HCT116 (cell line): ENCODE data around the gene TECTA. TPM values are rescaled to one million over a fixed set of nuclear protein-coding genes. Genes with fewer than 3 reads are reported as not detected.

Source experiments
- ATAC-seq: fragments of 200-7000 bp; cut with Tn5 transposase; 2 replicates; pipeline ENCODE4 v1.9.1; 2020; ENCODE audit warnings: mild to moderate bottlenecking, moderate library complexity
- BruUV-seq: library from RNA; stranded (reverse); fragments of 400-500 nt; replicated peaks from 2 replicates; lab custom pipeline; 2021; lab: Mats Ljungman, UMichigan
- CTCF ChIA-PET: fragments of 300-600 bp; sonication (Branson Sonifier 250); formaldehyde crosslinking; loops from one replicate; lab custom pipeline; 2021; ENCODE audit warnings: antibody characterized with exemption; lab: Charles Lee
- POLR2A ChIA-PET: fragments of 300-600, 350-600 bp; sonication (Branson Sonifier 250); formaldehyde crosslinking; loops from one replicate; lab custom pipeline; 2021; ENCODE audit warnings: antibody characterized with exemption; lab: Charles Lee
- RAD21 ChIA-PET, 2 experiments: fragments of 300-600 bp; sonication (Branson Sonifier 250); formaldehyde crosslinking; loops; one replicate each; lab custom pipeline; 2023; ENCODE audit warnings: low total read pairs in 2 of 2; ENCODE audit not compliant: uncharacterized antibody in 2 of 2, unreplicated experiment in 2 of 2, low non-redundant PET in 1 of 2; lab: Charles Lee
- DNase-seq: peaks from one replicate; pipeline ENCODE4 v3.0.0-alpha.2; 2010; ENCODE audit warnings: low read depth, low spot score
- H2AFZ ChIP-seq: fragments of 200-600 bp; shearing (Covaris generic), sonication (generic); 2 replicates; pipeline ENCODE4 v1.6.1; 2017; ENCODE audit warnings: low read depth, mixed run types, mixed read lengths, antibody characterized with exemption, low read length; ENCODE audit not compliant: poor library complexity, severe bottlenecking
- H3K27ac ChIP-seq: 2 replicates; pipeline ENCODE4 v1.5.1; 2012; ENCODE audit warnings: low read depth, low read length
- H3K27me3 ChIP-seq: fragments of 200-600 bp; sonication (generic); 2 replicates; pipeline ENCODE4 v1.6.1; 2016; ENCODE audit warnings: mixed run types, low read length, mixed read lengths; ENCODE audit not compliant: insufficient read depth
- H3K36me3 ChIP-seq, 2 experiments: fragments of 200-500 bp in 1 of 2; fragments of 200-600 bp in 1 of 2; sonication (Bioruptor generic) in 1 of 2; sonication (generic) in 1 of 2; 2 replicates each; pipeline versions ENCODE4 v1.5.1 to v1.6.1; 2014 to 2016; ENCODE audit warnings: low read length in 2 of 2, inconsistent platforms in 1 of 2, mixed read lengths in 1 of 2, mixed run types in 1 of 2; ENCODE audit not compliant: insufficient read depth in 2 of 2, control insufficient read depth in 1 of 2
- H3K4me1 ChIP-seq, 2 experiments: fragments of 200-600 bp in 1 of 2; sonication (generic) in 1 of 2; 2 replicates each; pipeline versions ENCODE4 v1.5.1 to v1.6.1; 2012 to 2017; ENCODE audit warnings: low read length in 2 of 2, inconsistent platforms in 1 of 2, mild to moderate bottlenecking in 1 of 2, mixed read lengths in 1 of 2, mixed run types in 1 of 2, moderate library complexity in 1 of 2; ENCODE audit not compliant: insufficient read depth in 2 of 2, control insufficient read depth in 1 of 2
- H3K4me2 ChIP-seq: fragments of 200-600 bp; sonication (generic); 2 replicates; pipeline ENCODE4 v1.6.1; 2017; ENCODE audit warnings: mixed run types, low read length, mixed read lengths
- H3K4me3 ChIP-seq, 2 experiments: fragments of 200-600 bp in 1 of 2; sonication (generic) in 1 of 2; replicated peaks in 1 of 2; 2 replicates each; pipeline ENCODE4 v1.5.1; 2011 to 2016; ENCODE audit warnings: low read length in 2 of 2, control low read depth in 1 of 2, low read depth in 1 of 2, mild to moderate bottlenecking in 1 of 2, mixed read lengths in 1 of 2, mixed run types in 1 of 2
- H3K79me2 ChIP-seq: fragments of 200-600 bp; sonication (generic); 2 replicates; pipeline ENCODE4 v1.6.1; 2017; ENCODE audit warnings: mild to moderate bottlenecking, mixed run types, low read length, moderate library complexity, mixed read lengths; ENCODE audit not compliant: insufficient read depth
- H3K9ac ChIP-seq: fragments of 200-600 bp; sonication (generic); 2 replicates; pipeline ENCODE4 v1.6.1; 2016; ENCODE audit warnings: low read length, mixed read lengths
- H3K9me2 ChIP-seq: fragments of 200-600 bp; sonication (generic), shearing (Covaris generic); 2 replicates; pipeline ENCODE4 v1.6.1; 2017; ENCODE audit warnings: mixed run types, mild to moderate bottlenecking, moderate library complexity; ENCODE audit not compliant: insufficient read depth
- H3K9me3 ChIP-seq, 2 experiments: fragments of 200-500 bp in 1 of 2; fragments of 200-600 bp in 1 of 2; sonication (Bioruptor generic) in 1 of 2; sonication (generic) in 1 of 2; 2 replicates each; pipeline ENCODE4 v1.6.1; 2014 to 2017; ENCODE audit warnings: low read length in 2 of 2, mixed read lengths in 2 of 2, inconsistent platforms in 1 of 2, low read depth in 1 of 2, mild to moderate bottlenecking in 1 of 2, mixed run types in 1 of 2, moderate library complexity in 1 of 2; ENCODE audit not compliant: control insufficient read depth in 1 of 2, insufficient read depth in 1 of 2
- H4K20me1 ChIP-seq: fragments of 200-600 bp; sonication (generic), shearing (Covaris generic); 2 replicates; pipeline ENCODE4 v1.6.1; 2017; ENCODE audit warnings: mixed run types, mild to moderate bottlenecking, moderate library complexity; ENCODE audit not compliant: insufficient read depth
- CBX3 ChIP-seq: IDR thresholded peaks from 2 replicates; pipeline ENCODE4 v1.6.1; 2012; ENCODE audit warnings: low read depth
- EGR1 ChIP-seq: IDR thresholded peaks from 2 replicates; pipeline ENCODE4 v1.6.1; 2012; ENCODE audit warnings: low read depth
- EZH2 ChIP-seq: fragments of 200-600 bp; sonication (generic); IDR thresholded peaks from 2 replicates; pipeline ENCODE4 v1.6.1; 2017; ENCODE audit warnings: antibody characterized with exemption, mixed run types
- EZH2phosphoT487 ChIP-seq: fragments of 200-600 bp; IDR thresholded peaks from 2 replicates; pipeline ENCODE4 v1.6.1; 2018; ENCODE audit warnings: antibody characterized with exemption, borderline replicate concordance
- FOSL1 ChIP-seq: IDR thresholded peaks from 2 replicates; pipeline ENCODE4 v1.6.1; 2012; ENCODE audit warnings: low read depth
- JUND ChIP-seq: IDR thresholded peaks from 2 replicates; pipeline ENCODE4 v1.6.1; 2012
- POLR2A ChIP-seq: IDR thresholded peaks from 2 replicates; pipeline ENCODE4 v1.7.0; 2011; ENCODE audit warnings: borderline replicate concordance; ENCODE audit not compliant: insufficient read depth, insufficient read length; ENCODE audit errors: extremely low read depth
- POLR2AphosphoS5 ChIP-seq: IDR thresholded peaks from 2 replicates; pipeline ENCODE4 v1.6.1; 2011; ENCODE audit warnings: mild to moderate bottlenecking, low read depth, low read length, moderate library complexity
- SIN3A ChIP-seq: IDR thresholded peaks from 2 replicates; pipeline ENCODE4 v1.6.1; 2012; ENCODE audit warnings: low read depth
- SP1 ChIP-seq: IDR thresholded peaks from 2 replicates; pipeline ENCODE4 v1.6.1; 2012; ENCODE audit warnings: low read depth
- SRF ChIP-seq: IDR thresholded peaks from 2 replicates; pipeline ENCODE4 v1.6.1; 2012; ENCODE audit warnings: low read depth
- TCF7L2 ChIP-seq: IDR thresholded peaks from 2 replicates; pipeline ENCODE4 v1.7.0; 2011; ENCODE audit warnings: borderline replicate concordance, inconsistent platforms; ENCODE audit not compliant: insufficient read depth, insufficient read length; ENCODE audit errors: extremely low read depth
- YY1 ChIP-seq: IDR thresholded peaks from 2 replicates; pipeline ENCODE4 v1.6.1; 2011; ENCODE audit warnings: low read length, low read depth, moderate library complexity, mild to moderate bottlenecking; ENCODE audit not compliant: insufficient replicate concordance; ENCODE audit errors: extremely low read depth
- ZFX ChIP-seq: fragments of 450-650 bp; IDR thresholded peaks from 2 replicates; pipeline ENCODE4 v1.6.1; 2017
- ZNF274 ChIP-seq: fragments of 200-500 bp; sonication (Bioruptor generic); IDR thresholded peaks from 2 replicates; pipeline ENCODE4 v1.6.1; 2014; ENCODE audit warnings: mild to moderate bottlenecking, low read depth, low read length, inconsistent platforms
- intact Hi-C: fragments of 100-400 bp; cut with micrococcal nuclease; formaldehyde crosslinking; loops from 2 replicates; pipeline ENCODE4 v1.10.0; 2022
- total RNA-seq: library from RNA; stranded (reverse); gene quantifications from one replicate; pipeline ENCODE4 v1.2.1, GENCODE V29; 2021; ENCODE audit not compliant: unreplicated experiment
- TF ChIP-seq, protein P1 (sequence below): IDR thresholded peaks from 2 replicates; pipeline ENCODE4 v1.6.1; 2012; ENCODE audit warnings: low read depth
- TF ChIP-seq, protein P2 (sequence below): IDR thresholded peaks from 2 replicates; pipeline ENCODE4 v1.6.1; 2012
- TF ChIP-seq, protein P3 (sequence below): IDR thresholded peaks from 2 replicates; pipeline ENCODE4 v1.6.1; 2011; ENCODE audit warnings: mild to moderate bottlenecking, low read length, moderate library complexity; ENCODE audit not compliant: insufficient replicate concordance; ENCODE audit errors: extremely low read depth

TECTA gene
- total RNA-seq, 1 experiment from 2014 or later, result 0.81 TPM

DNA sequence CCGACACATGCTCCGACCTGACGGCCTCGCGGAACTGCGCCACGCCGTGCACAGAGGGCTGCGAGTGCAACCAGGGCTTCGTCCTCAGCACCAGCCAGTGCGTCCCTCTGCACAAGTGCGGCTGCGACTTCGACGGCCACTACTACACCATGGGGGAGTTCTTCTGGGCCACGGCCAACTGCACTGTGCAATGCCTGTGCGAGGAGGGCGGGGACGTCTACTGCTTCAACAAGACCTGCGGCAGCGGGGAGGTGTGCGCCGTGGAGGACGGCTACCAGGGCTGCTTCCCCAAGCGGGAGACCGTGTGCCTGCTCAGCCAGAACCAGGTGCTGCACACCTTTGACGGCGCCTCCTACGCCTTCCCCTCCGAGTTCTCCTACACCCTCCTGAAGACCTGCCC is 26.8 kb downstream of the TECTA start:
- no peaks in the 10 kb centered on the region for H3K9me2 ChIP-seq
- TF ChIP-seq SIN3A (no peak), CBX3 (no peak), JUND (no peak), ZFX (no peak), EGR1 (no peak), FOSL1 (no peak), YY1 (no peak), POLR2AphosphoS5 (no peak), EZH2phosphoT487 (no peak), SRF (no peak), SP1 (no peak), ZNF274 (no peak), POLR2A (no peak), TCF7L2 (no peak), EZH2 (no peak)
- TF ChIP-seq, protein P1, sequence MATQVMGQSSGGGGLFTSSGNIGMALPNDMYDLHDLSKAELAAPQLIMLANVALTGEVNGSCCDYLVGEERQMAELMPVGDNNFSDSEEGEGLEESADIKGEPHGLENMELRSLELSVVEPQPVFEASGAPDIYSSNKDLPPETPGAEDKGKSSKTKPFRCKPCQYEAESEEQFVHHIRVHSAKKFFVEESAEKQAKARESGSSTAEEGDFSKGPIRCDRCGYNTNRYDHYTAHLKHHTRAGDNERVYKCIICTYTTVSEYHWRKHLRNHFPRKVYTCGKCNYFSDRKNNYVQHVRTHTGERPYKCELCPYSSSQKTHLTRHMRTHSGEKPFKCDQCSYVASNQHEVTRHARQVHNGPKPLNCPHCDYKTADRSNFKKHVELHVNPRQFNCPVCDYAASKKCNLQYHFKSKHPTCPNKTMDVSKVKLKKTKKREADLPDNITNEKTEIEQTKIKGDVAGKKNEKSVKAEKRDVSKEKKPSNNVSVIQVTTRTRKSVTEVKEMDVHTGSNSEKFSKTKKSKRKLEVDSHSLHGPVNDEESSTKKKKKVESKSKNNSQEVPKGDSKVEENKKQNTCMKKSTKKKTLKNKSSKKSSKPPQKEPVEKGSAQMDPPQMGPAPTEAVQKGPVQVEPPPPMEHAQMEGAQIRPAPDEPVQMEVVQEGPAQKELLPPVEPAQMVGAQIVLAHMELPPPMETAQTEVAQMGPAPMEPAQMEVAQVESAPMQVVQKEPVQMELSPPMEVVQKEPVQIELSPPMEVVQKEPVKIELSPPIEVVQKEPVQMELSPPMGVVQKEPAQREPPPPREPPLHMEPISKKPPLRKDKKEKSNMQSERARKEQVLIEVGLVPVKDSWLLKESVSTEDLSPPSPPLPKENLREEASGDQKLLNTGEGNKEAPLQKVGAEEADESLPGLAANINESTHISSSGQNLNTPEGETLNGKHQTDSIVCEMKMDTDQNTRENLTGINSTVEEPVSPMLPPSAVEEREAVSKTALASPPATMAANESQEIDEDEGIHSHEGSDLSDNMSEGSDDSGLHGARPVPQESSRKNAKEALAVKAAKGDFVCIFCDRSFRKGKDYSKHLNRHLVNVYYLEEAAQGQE, result no peak
- TF ChIP-seq, protein P2, sequence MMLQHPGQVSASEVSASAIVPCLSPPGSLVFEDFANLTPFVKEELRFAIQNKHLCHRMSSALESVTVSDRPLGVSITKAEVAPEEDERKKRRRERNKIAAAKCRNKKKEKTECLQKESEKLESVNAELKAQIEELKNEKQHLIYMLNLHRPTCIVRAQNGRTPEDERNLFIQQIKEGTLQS, result no peak
- TF ChIP-seq, protein P3, sequence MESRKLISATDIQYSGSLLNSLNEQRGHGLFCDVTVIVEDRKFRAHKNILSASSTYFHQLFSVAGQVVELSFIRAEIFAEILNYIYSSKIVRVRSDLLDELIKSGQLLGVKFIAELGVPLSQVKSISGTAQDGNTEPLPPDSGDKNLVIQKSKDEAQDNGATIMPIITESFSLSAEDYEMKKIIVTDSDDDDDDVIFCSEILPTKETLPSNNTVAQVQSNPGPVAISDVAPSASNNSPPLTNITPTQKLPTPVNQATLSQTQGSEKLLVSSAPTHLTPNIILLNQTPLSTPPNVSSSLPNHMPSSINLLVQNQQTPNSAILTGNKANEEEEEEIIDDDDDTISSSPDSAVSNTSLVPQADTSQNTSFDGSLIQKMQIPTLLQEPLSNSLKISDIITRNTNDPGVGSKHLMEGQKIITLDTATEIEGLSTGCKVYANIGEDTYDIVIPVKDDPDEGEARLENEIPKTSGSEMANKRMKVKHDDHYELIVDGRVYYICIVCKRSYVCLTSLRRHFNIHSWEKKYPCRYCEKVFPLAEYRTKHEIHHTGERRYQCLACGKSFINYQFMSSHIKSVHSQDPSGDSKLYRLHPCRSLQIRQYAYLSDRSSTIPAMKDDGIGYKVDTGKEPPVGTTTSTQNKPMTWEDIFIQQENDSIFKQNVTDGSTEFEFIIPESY, result no peak
- ChIA-PET POLR2A (no interaction called here), CTCF (no interaction called here), RAD21 (no interaction called here)
- H3K9ac ChIP-seq, result no peak overlapping the region
- H3K4me2 ChIP-seq, result no peak overlapping the region
- ATAC-seq (no peak), DNase-seq (no peak)
- no peak overlapping the region for H2AFZ ChIP-seq
- intact Hi-C loops, result no loop called here
- no TSS peak for BruUV-seq
- no peaks in the 10 kb centered on the region for H3K36me3 ChIP-seq
- H3K4me1 ChIP-seq, result peaks cover 25 to 32% of the 10 kb centered on the region in 2 experiments
- H3K27me3 ChIP-seq, result no peaks in the 10 kb centered on the region
- no peak overlapping the region for H3K4me3 ChIP-seq
- H4K20me1 ChIP-seq, result no peaks in the 10 kb centered on the region
- no peaks in the 10 kb centered on the region for H3K79me2 ChIP-seq
- H3K9me3 ChIP-seq, result peaks cover 0 to 4% of the 10 kb centered on the region in 2 experiments; a peak in 1 of 4 replicates
- H3K27ac ChIP-seq, result no peak overlapping the region
